DOHH2 (cell line): Measurements from ENCODE around the gene BCAR1.

Experiments used
- CTCF ChIP-seq: fragments of 200-600 bp; sonication (generic); IDR thresholded peaks from one replicate; pipeline ENCODE4 v1.5.1; 2014; ENCODE audit warnings: antibody characterized with exemption, mild to moderate bottlenecking, low read depth, low read length; ENCODE audit not compliant: poor library complexity, severe bottlenecking
- EZH2phosphoT487 ChIP-seq: fragments of 200-600 bp; sonication (generic); IDR thresholded peaks from 2 replicates; pipeline ENCODE4 v1.6.1; 2017; ENCODE audit warnings: borderline replicate concordance, mild to moderate bottlenecking, antibody characterized with exemption, low read length, moderate library complexity, mixed read lengths

- no peak for TF ChIP-seq CTCF
- TF ChIP-seq EZH2phosphoT487: no peak
These were observed 55.3 kb downstream of the BCAR1 start for GRCh38 chr16:75195811-75196790.
